Mammary epithelial cell (primary cell): ENCODE results near the gene MOB2.

Experiments used
- CTCF ChIP-seq, 2 donors: IDR thresholded peaks in 1 of 2; conservative IDR thresholded peaks in 1 of 2; 2 replicates each; pipeline ENCODE4 v1.5.1; 2011 to 2012; ENCODE audit warnings: inconsistent platforms in 2 of 2, low read length in 2 of 2, mild to moderate bottlenecking in 2 of 2, control low read depth in 1 of 2, low read depth in 1 of 2; ENCODE audit not compliant: insufficient read depth in 1 of 2; ENCODE audit errors: extremely low read depth in 1 of 2
- EZH2 ChIP-seq: IDR thresholded peaks from 2 replicates; pipeline ENCODE4 v1.6.1; 2012; ENCODE audit warnings: low read length, inconsistent platforms, borderline replicate concordance

DNA sequence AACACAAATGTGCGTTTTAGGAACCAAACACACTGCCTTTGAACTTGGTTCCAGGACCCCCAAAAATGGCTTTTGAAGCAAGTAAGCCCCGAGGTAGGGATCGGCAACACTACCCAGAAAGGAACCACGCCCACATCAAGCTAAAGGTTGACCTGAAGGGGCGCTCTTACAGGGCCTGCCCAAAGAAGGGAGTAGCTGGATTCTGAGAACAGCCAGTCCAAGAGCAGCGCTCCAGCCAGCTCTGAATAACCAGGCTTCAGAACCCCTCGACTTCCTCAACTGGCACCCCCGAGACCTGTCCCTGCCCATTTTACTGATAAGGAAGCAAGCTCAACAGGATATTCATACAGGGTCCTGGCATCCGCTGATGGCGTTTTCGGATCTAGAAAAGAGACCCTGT, 18.9 kb upstream of the MOB2 start:
- TF ChIP-seq CTCF (conservative IDR thresholded peaks at IDR 0.05 in 1 of 2, IDR thresholded peaks at IDR 0.05 in 1 of 2; ENCODE audit: extremely low read depth in 1 of 2, insufficient read depth in 1 of 2, low read depth in 1 of 2, low read length in 2 of 2) (no peak), EZH2 (no peak)
